Subcutaneous abdominal adipose tissue (tissue), 5 donors: ENCODE results near the gene TBCC.
"Not testable (repeated sequence)": the region's sequence is repeated elsewhere in the genome, so short reads cannot be mapped to it uniquely, and the experiment has no call there.

Experiments used
- H3K27ac ChIP-seq: one replicate; pipeline ENCODE4 v1.7.0; 2013; ENCODE audit warnings: low read depth, mild to moderate bottlenecking, inconsistent platforms, low read length, moderate library complexity
- H3K27me3 ChIP-seq, 5 donors: one replicate each; pipeline ENCODE4 v1.7.0; 2013; ENCODE audit warnings: low read length in 5 of 5, inconsistent platforms in 1 of 5; ENCODE audit not compliant: control insufficient read depth in 5 of 5, insufficient read depth in 4 of 5
- H3K36me3 ChIP-seq, 5 donors: one replicate each; pipeline ENCODE4 v1.7.0; 2013; ENCODE audit warnings: low read length in 5 of 5; ENCODE audit not compliant: control insufficient read depth in 5 of 5, insufficient read depth in 5 of 5
- H3K4me1 ChIP-seq, 5 donors: one replicate each; pipeline ENCODE4 v1.7.0; 2013; ENCODE audit warnings: low read length in 5 of 5, mild to moderate bottlenecking in 3 of 5, moderate library complexity in 1 of 5; ENCODE audit not compliant: control insufficient read depth in 5 of 5, insufficient read depth in 5 of 5
- H3K4me3 ChIP-seq, 5 donors: one replicate each; pipeline ENCODE4 v1.7.0; 2013; ENCODE audit warnings: low read length in 5 of 5, low read depth in 1 of 5
- H3K9ac ChIP-seq, 5 donors: one replicate each; pipeline ENCODE4 v1.7.0; 2013; ENCODE audit warnings: low read length in 5 of 5, mild to moderate bottlenecking in 4 of 5, moderate library complexity in 3 of 5
- H3K9me3 ChIP-seq, 5 donors: one replicate each; pipeline ENCODE4 v1.7.0; 2013; ENCODE audit warnings: low read length in 5 of 5; ENCODE audit not compliant: control insufficient read depth in 5 of 5
- donor health status: healthy.
- donor health status: healthy.
- donor health status: healthy.
- donor health status: healthy.
- donor health status: healthy.

TBCC gene

DNA sequence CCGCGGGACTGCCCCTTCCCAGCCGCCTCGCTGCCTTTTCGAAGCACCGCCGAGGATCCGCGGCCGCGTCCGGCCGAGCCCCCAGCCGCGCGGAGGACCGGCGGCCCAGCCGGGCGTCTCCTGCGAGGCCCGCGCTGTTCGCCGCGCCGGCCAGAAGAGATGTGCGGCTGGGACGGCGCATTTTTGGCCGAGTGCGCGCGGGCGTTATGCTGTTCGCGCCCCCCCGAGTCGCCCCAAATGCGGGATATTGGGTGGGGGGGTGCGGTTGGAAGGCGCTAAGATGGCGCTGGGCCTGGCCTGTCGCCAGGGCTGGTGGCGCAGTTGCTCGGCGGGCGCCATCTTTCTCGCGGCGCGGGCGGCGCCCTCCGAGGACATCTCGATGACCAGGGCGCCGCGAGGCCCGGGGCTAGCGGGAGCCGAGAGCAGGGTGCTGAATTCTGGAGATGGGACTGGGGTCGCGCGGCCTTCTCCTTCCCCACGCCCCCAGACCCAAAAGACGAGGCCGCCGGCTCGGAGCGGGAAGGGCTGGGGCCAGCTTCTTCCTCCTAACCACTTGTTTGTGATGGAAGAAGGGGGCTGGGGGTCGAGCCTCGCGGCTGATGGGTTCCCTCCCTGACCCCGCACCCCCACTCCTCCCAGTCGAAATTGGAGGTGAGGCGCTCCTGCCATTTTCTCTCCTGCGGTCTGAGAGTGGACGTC lies 37.4 kb upstream of the TBCC start:
- peak overlapping the region; percentile 96 to 100 (median 97) for H3K9ac ChIP-seq
- no peaks in the 10 kb centered on the region for H3K9me3 ChIP-seq
- H3K27me3 ChIP-seq: no peaks in the 10 kb centered on the region
- no peaks in the 10 kb centered on the region for H3K36me3 ChIP-seq
- H3K4me1 ChIP-seq: peaks cover 0 to 40% (median 35%) of the 10 kb centered on the region in 5 donors
- peak overlapping the region; percentile 99 for H3K27ac ChIP-seq
- H3K4me3 ChIP-seq: peak overlapping the region; percentile 69 to 94 (median 93)

DNA sequence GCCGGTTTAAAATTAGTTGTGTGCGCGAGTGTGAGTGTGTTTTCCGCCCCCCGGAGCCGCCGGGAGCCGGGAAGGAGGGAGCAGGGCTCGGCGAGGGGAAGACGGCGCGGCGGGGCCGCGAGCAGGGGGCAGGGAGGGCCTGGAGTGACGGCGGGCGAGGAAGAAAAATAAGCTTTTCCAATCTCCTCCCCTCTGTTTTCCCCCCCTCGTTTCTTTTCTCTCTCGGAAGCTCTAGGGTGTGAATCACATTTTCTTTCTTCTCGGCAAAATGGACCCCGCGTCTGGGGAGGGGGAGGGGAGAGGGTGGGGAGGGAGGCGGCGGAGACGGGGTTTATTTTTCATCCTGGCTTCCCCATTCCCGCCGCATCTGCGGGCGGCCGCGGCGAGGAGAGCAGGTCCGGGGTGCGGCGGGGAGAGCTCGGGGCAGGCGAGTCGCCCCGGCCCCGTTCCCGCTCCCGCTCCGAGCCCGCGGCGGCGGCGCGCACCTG lies 36.8 kb upstream of the TBCC start:
- Histone ChIP-seq H3K4me1 (peaks cover 0 to 37% (median 33%) of the 10 kb centered on the region in 5 donors), H3K4me3 (peak overlapping the region in 4 of 5 donors; percentile 69 to 94 (median 94)), H3K9ac (peak overlapping the region; percentile 38 to 100 (median 88)), H3K36me3 (no peaks in the 10 kb centered on the region), H3K27me3 (no peaks in the 10 kb centered on the region), H3K27ac (peak overlapping the region; percentile 99), H3K9me3 (no peaks in the 10 kb centered on the region)

- H3K9ac ChIP-seq: peak within 1 kb of the TSS; percentile 38 to 100 (median 88)
- H3K4me3 ChIP-seq: peak within 1 kb of the TSS; percentile 69 to 94 (median 93)
- H3K27me3 ChIP-seq: no peaks in the 10 kb centered on the region
- peaks cover 0 to 33% (median 28%) of the 10 kb centered on the region in 5 donors for H3K4me1 ChIP-seq
- H3K9me3 ChIP-seq: no peaks in the 10 kb centered on the region
- H3K27ac ChIP-seq: peak within 1 kb of the TSS; percentile 99
- H3K36me3 ChIP-seq: no peaks in the 10 kb centered on the region
These were observed 36.1 kb upstream of the TBCC start, which contains the start of gene BICRAL for GRCh38 chr6:42781796-42782688. BICRAL (plus strand) TSS chr6:42782052; CDS start chr6:42822023, 39,971 bp downstream.

DNA sequence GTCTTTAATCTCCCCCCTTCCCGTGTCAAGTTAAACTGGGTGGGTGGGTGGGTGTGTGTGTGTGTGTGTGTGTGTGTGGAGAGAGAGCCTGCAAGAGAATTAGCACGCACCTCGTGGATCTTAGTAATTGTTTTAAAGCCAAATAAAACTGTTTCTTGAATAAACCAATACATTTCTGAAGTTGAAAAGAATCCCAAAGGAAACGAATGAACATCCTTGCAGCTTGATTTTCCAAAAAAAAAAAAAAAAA lies 35.6 kb upstream of the TBCC start:
- H3K27ac ChIP-seq: no peak overlapping the region
- no peaks in the 10 kb centered on the region for H3K9me3 ChIP-seq
- H3K4me1 ChIP-seq: peaks cover 0 to 27% (median 26%) of the 10 kb centered on the region in 5 donors
- H3K27me3 ChIP-seq: no peaks in the 10 kb centered on the region
- peak overlapping the region; percentile 47 to 94 (median 62) for H3K4me3 ChIP-seq
- peak overlapping the region in 1 of 5 donors; percentile 62 for H3K9ac ChIP-seq
- no peaks in the 10 kb centered on the region for H3K36me3 ChIP-seq

- H3K9ac ChIP-seq: no peak overlapping the region
- H3K4me3 ChIP-seq: no peak overlapping the region
- H3K4me1 ChIP-seq: peaks cover 0 to 9% (median 8%) of the 10 kb centered on the region in 5 donors
- H3K36me3 ChIP-seq: no peaks in the 10 kb centered on the region
- H3K27me3 ChIP-seq: no peaks in the 10 kb centered on the region
- no peak overlapping the region for H3K27ac ChIP-seq
- no peaks in the 10 kb centered on the region for H3K9me3 ChIP-seq
These were observed 33.6 kb upstream of the TBCC start for GRCh38 chr6:42779521-42779920.

DNA sequence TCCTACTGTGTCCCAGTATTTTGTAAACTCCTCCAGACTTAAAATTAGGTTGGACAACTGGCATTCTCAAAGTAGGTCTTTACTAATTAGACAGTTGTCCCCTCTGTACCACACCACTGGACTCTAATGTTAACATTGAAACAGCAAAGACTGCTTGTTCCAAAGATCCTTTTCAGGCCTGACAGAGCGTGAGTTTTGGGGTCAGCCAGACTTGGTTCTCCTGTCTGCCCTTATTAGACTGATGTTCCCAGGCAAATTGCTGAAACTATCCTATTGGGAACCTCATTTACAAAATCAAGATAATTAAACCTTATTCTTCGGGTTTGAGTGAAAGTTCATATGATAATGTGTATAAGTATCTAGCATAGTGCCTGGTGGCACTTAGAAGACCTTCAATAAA lies 32.2 kb upstream of the TBCC start:
- Histone ChIP-seq H3K27me3 (no peaks in the 10 kb centered on the region), H3K27ac (no peak overlapping the region), H3K4me1 (peaks cover 0 to 8% (median 6%) of the 10 kb centered on the region in 5 donors), H3K9me3 (no peaks in the 10 kb centered on the region), H3K36me3 (no peaks in the 10 kb centered on the region), H3K4me3 (no peak overlapping the region), H3K9ac (no peak overlapping the region)

DNA sequence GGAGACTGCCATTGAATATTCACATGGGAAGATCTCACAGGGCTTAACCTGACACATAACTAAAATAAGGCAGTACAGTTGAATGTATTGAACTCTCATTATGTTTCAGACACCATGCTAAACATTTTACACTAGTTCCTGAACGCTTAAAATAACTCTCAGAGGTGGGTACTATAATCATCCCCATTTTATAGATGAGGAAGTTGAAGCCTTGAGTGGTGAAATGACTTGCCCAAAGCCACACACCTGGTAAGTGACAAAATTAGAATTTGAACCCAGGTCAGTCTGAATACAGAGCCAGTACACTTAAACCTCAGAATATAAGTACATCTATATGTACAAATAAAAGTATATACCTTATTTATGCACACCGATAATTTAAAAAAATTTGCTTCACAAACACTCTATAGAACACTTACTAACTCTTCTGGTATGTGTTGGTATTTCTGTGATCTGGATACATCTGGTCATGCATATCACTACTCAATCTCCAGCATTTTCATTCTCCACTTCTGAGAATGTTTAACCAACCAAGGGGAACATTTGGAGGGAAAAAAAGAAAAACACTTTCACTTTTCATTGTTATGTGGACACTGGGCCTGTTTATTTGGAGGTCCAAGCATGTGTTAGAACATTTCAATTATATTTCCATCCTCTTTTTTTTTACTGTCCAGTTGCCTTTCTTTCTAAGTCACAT lies 31.4 kb upstream of the TBCC start:
- H3K27ac ChIP-seq: no peak overlapping the region
- H3K27me3 ChIP-seq: no peaks in the 10 kb centered on the region
- H3K9ac ChIP-seq: no peak overlapping the region
- no peak overlapping the region for H3K4me3 ChIP-seq
- H3K36me3 ChIP-seq: no peaks in the 10 kb centered on the region
- peaks cover 0 to 8% (median 6%) of the 10 kb centered on the region in 5 donors for H3K4me1 ChIP-seq
- H3K9me3 ChIP-seq: no peaks in the 10 kb centered on the region

GRCh38 chr6:42774821-42775487 lies 29.1 kb upstream of the TBCC start:
- Histone ChIP-seq H3K4me3 (peak overlapping the region in 2 of 5 donors; percentile 11 to 30), H3K4me1 (peaks cover 0 to 15% (median 3%) of the 10 kb centered on the region in 5 donors), H3K9ac (peak overlapping the region in 1 of 5 donors; percentile 20)
- H3K27me3 ChIP-seq, H3K27ac ChIP-seq, H3K9me3 ChIP-seq, H3K36me3 ChIP-seq: not testable (repeated sequence)

- Histone ChIP-seq H3K4me1 (peaks cover 0 to 15% (median 3%) of the 10 kb centered on the region in 5 donors), H3K9ac (no peak overlapping the region), H3K36me3 (no peaks in the 10 kb centered on the region), H3K9me3 (no peaks in the 10 kb centered on the region), H3K27me3 (no peaks in the 10 kb centered on the region), H3K27ac (no peak overlapping the region), H3K4me3 (no peak overlapping the region)
These were observed 28.3 kb upstream of the TBCC start for GRCh38 chr6:42774201-42774600.
